SJCRH30 (cell line): ENCODE data around the gene PHF23. TPM values are rescaled to one million over a fixed set of nuclear protein-coding genes. Genes with fewer than 3 reads are reported as not detected.
A peak's percentile ranks its signal among the peaks of the same experiment; 100 is the strongest.

Experiments used
- DNase-seq, 2 experiments: peaks; one replicate each; pipeline ENCODE4 v3.0.0-alpha.2; 2015 to 2020
- H3K27ac ChIP-seq: fragments of 250-450 bp; sonication (Bioruptor Pico); 2 replicates; pipeline ENCODE4 v1.5.1; 2020; ENCODE audit warnings: mild to moderate bottlenecking, moderate library complexity
- H3K27me3 ChIP-seq: fragments of 250-450 bp; sonication (Bioruptor Pico); 2 replicates; pipeline ENCODE4 v1.5.1; 2020; ENCODE audit warnings: mild to moderate bottlenecking, moderate library complexity
- H3K36me3 ChIP-seq: fragments of 250-450 bp; sonication (Bioruptor Pico); 2 replicates; pipeline ENCODE4 v1.5.1; 2020; ENCODE audit warnings: mild to moderate bottlenecking, moderate library complexity
- H3K4me1 ChIP-seq: fragments of 250-450 bp; sonication (Bioruptor Pico); 2 replicates; pipeline ENCODE4 v1.5.1; 2020; ENCODE audit warnings: mild to moderate bottlenecking, moderate library complexity
- H3K4me3 ChIP-seq: fragments of 250-450 bp; sonication (Bioruptor Pico); 2 replicates; pipeline ENCODE4 v1.5.1; 2020; ENCODE audit warnings: mild to moderate bottlenecking, moderate library complexity
- H3K9me3 ChIP-seq: fragments of 250-450 bp; sonication (Bioruptor Pico); replicated peaks from 2 replicates; pipeline ENCODE4 v1.5.1; 2020; ENCODE audit warnings: mild to moderate bottlenecking, moderate library complexity
- total RNA-seq: library from RNA; depleted of rRNA; stranded (reverse); fragments of >200 nt; shearing (Covaris generic); gene quantifications from 2 replicates; pipeline ENCODE4 v1.2.3, GENCODE V29; 2014

The PHF23 gene
- total RNA-seq, 1 experiment from 2014 or later: 28.7 TPM

- no peak for DNase-seq
- H3K27me3 ChIP-seq: no peaks in the 10 kb centered on the region
- peaks cover 20% of the 10 kb centered on the region for H3K4me1 ChIP-seq
- H3K4me3 ChIP-seq: no peak overlapping the region
- H3K9me3 ChIP-seq: no peaks in the 10 kb centered on the region
- H3K27ac ChIP-seq: no peak overlapping the region
- H3K36me3 ChIP-seq: peaks cover 7% of the 10 kb centered on the region; the same call in 1 of the 2 replicates
Observed at GRCh38 chr17:7222093-7222971, 16.9 kb downstream of the PHF23 start.

DNA sequence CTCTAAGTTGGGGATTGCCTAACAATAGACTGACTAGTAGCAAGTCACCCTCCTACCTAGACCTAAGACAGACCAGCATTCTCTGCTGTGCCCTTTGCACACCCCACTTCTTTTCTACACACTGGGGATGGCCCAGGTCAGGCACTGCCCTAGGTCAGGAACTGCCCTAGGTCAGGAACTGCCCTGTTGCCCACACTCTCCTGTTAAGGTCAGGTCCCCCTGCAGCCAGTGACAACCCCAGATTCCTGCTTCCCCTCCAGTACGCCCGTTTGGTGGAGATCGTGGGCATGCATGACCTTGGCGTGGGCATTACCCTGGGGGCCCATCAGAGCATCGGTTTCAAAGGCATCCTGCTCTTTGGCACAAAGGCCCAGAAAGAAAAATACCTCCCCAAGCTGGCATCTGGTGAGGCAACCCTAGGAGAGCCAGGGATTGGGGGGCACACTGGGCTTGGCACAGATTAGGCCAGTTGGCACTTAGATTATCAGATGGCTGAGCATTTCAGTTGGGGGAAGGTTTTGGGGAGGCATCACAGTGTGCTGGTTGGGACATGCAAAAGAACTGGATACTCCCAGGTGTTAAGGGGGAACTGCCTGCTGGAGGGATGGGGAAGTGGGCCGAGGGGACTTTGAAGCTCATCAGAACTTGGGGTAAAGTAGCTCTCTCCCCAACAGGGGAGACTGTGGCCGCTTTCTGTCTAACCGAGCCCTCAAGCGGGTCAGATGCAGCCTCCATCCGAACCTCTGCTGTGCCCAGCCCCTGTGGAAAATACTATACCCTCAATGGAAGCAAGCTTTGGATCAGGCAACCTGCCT is 17.8 kb downstream of the PHF23 start:
- Histone ChIP-seq H3K9me3 (no peaks in the 10 kb centered on the region), H3K4me1 (peaks cover 21% of the 10 kb centered on the region), H3K36me3 (peaks cover 7% of the 10 kb centered on the region; the same call in 1 of the 2 replicates), H3K27me3 (no peaks in the 10 kb centered on the region), H3K27ac (no peak overlapping the region), H3K4me3 (no peak overlapping the region)
- no peak for DNase-seq

DNA sequence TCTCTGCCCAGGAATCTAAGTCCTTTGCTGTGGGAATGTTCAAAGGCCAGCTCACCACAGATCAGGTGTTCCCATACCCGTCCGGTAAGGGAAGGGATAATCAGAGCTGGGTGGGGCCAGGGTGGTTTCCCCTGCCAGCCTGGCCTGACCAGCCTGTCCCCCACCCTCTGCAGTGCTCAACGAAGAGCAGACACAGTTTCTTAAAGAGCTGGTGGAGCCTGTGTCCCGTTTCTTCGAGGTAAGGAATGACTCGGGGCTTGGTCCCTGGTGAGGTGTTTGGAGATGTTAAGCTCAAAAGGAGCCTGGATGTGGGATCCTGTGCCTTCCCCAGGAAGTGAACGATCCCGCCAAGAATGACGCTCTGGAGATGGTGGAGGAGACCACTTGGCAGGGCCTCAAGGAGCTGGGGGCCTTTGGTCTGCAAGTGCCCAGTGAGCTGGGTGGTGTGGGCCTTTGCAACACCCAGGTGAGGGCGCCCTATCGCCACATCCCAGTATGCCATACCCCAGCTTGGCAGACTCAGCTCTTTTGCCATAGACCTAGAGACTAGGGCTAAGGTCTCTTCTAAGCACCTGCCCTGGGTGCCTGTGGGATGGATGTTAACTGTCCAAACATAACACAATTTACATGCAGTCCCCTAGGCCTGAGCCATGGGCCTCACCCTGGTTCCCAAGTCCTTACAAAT is 18.5 kb downstream of the PHF23 start:
- Histone ChIP-seq H3K4me1 (peaks cover 28% of the 10 kb centered on the region), H3K27ac (peak overlapping the region; percentile 56; the same call in 1 of the 2 replicates), H3K27me3 (no peaks in the 10 kb centered on the region), H3K4me3 (peak overlapping the region; percentile 78), H3K9me3 (no peaks in the 10 kb centered on the region), H3K36me3 (peaks cover 7% of the 10 kb centered on the region; the same call in 1 of the 2 replicates)
- peak; percentile 40 to 52 for DNase-seq

GRCh38 chr17:7219812-7220592 is 19.3 kb downstream of the PHF23 start, which contains the start of the genes ACADVL and DLG4:
Gene ACADVL (plus strand): TSS chr17:7219938. CDS start chr17:7219985, 47 bp downstream.
Gene DLG4 (minus strand): TSS chr17:7219836.
- Histone ChIP-seq H3K4me3 (peak within 1 kb of the TSS; percentile 78), H3K36me3 (peaks cover 7% of the 10 kb centered on the region; the same call in 1 of the 2 replicates), H3K27me3 (no peaks in the 10 kb centered on the region), H3K27ac (peak within 1 kb of the TSS; percentile 56), H3K9me3 (no peaks in the 10 kb centered on the region), H3K4me1 (peaks cover 33% of the 10 kb centered on the region)
- DNase-seq: peak; percentile 82 to 86

- no peak for DNase-seq
- H3K27ac ChIP-seq: peak overlapping the region; percentile 56; the same call in 1 of the 2 replicates
- no peaks in the 10 kb centered on the region for H3K27me3 ChIP-seq
- no peaks in the 10 kb centered on the region for H3K9me3 ChIP-seq
- H3K36me3 ChIP-seq: peaks cover 7% of the 10 kb centered on the region; the same call in 1 of the 2 replicates
- peaks cover 33% of the 10 kb centered on the region for H3K4me1 ChIP-seq
- peak overlapping the region; percentile 78 for H3K4me3 ChIP-seq
Observed at GRCh38 chr17:7219229-7219811, 19.9 kb downstream of the PHF23 start.

- Histone ChIP-seq H3K27ac (no peak overlapping the region), H3K4me3 (peak overlapping the region; percentile 78), H3K36me3 (peaks cover 6% of the 10 kb centered on the region; the same call in 1 of the 2 replicates), H3K27me3 (no peaks in the 10 kb centered on the region), H3K4me1 (peaks cover 33% of the 10 kb centered on the region), H3K9me3 (no peaks in the 10 kb centered on the region)
- DNase-seq: peak; percentile 61 to 67
Observed at GRCh38 chr17:7218758-7219157, 20.5 kb downstream of the PHF23 start.

DNA sequence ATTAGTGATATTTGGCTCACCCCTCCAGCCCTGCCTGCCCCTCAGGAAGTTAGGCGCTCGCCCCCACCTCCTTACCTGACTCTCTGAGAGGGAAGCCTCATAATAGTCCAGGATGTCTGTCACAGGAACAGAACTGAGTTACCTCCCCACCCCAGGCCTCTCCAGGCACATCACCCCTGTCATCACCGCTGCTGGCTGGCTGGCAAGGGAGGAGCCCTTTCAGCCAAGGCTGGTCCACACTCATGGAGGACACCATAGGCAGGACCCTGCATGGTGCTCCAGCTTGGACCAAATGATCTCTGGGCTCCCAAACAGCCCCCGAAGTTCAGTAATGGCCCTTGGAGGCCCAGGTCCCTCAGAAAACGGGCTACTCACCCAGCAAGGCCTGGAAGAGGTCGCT is 21.1 kb downstream of the PHF23 start:
- Histone ChIP-seq H3K36me3 (no peaks in the 10 kb centered on the region), H3K4me3 (no peak overlapping the region), H3K27ac (no peak overlapping the region), H3K4me1 (peaks cover 33% of the 10 kb centered on the region), H3K9me3 (no peaks in the 10 kb centered on the region), H3K27me3 (no peaks in the 10 kb centered on the region)
- no peak for DNase-seq

DNA sequence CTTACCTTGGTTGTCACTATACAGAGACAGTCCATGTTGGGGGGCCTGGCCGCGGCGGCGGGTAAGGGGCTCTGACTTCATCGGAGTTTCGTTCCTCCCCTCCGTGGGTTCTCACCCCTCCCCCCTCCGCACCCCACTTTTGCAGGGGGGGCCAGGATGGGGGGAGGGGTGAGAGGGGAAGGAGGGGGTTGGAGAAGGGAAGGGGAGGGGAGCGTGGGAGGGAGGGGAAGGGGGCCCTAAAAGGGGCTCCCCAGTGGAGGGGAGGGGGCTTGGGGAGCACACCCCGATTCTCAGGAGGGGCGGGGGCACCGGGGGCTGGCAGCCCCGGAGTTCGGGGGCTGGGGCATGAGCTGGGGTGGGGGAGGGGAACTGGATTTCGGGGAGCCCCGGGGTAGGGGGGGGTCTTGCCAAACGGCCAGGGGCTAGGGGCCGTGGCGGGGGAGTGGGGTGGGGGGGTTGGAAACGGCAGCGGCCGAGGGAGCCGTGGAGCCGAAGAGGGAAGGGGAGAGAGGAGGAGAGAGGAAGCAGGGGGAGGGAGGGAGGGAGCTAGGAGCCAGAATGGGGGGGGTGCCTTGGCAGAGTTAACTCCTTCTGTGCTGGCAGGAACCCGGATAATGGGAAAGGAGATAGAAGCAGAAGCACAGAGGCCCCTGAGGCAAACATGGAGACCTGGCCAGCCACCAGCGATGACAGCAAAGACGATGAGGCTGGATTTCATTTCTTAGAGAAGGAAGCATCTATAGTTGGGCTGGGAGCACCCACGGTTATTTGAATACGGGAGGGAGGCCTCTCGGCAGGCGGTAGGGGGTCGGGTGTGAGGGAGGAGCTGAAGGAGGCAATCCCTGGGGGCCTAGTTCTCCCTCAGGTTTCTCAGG is 21.9 kb downstream of the PHF23 start:
- H3K4me1 ChIP-seq: peaks cover 33% of the 10 kb centered on the region
- no peaks in the 10 kb centered on the region for H3K27me3 ChIP-seq
- H3K4me3 ChIP-seq: peak overlapping the region; percentile 28
- no peaks in the 10 kb centered on the region for H3K9me3 ChIP-seq
- peak; percentile 53 to 72 for DNase-seq
- no peaks in the 10 kb centered on the region for H3K36me3 ChIP-seq
- no peak overlapping the region for H3K27ac ChIP-seq

DNA sequence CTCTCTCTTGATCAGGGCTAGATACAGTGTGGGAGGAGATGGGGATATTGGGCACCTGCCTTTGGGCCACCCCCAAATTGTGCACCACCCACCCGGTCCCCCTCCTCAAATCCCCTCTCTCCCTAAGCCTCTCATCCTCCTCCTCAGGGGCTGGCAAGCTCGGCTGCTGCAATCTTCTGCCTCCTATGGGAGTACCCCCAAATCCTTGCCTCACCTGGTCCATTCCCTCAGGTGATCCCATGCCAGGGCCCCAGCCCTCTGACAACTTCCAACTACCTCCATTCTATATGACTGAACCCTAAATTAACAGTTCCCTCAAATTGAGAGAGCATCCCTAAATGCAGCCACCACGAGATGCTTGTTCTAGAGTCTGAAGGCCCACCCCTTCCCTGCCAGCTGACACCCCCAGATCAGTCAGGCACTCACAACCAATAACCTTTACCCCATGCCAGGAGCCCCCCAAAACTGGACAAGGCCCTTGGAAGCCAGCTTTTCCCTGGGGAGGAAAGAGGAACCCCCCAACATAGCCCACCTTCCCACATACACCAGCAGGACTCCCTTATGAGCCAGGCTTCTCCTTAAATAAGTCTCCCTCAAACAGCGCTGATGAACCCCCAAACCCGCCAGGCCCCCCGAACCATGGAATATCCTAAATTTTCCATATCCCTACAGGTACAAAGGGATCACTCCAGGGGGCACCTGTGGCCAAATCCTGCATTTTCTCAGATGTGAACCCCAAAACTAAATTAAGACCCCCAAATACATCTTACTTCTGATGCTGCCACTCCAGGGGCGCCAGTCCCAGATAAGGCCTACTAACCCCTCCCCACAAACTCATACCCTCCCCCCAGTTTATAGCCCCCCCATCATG is 22.8 kb downstream of the PHF23 start:
- H3K4me3 ChIP-seq: no peak overlapping the region
- H3K9me3 ChIP-seq: no peaks in the 10 kb centered on the region
- DNase-seq: no peak
- H3K4me1 ChIP-seq: peaks cover 33% of the 10 kb centered on the region
- H3K27me3 ChIP-seq: no peaks in the 10 kb centered on the region
- no peaks in the 10 kb centered on the region for H3K36me3 ChIP-seq
- H3K27ac ChIP-seq: no peak overlapping the region

- Histone ChIP-seq H3K27ac (no peak overlapping the region; the same call in 1 of the 2 replicates), H3K36me3 (no peaks in the 10 kb centered on the region), H3K4me1 (peaks cover 33% of the 10 kb centered on the region), H3K27me3 (no peaks in the 10 kb centered on the region), H3K4me3 (no peak overlapping the region), H3K9me3 (no peaks in the 10 kb centered on the region)
- DNase-seq: no peak
Observed at GRCh38 chr17:7215652-7216180, 23.5 kb downstream of the PHF23 start.

DNA sequence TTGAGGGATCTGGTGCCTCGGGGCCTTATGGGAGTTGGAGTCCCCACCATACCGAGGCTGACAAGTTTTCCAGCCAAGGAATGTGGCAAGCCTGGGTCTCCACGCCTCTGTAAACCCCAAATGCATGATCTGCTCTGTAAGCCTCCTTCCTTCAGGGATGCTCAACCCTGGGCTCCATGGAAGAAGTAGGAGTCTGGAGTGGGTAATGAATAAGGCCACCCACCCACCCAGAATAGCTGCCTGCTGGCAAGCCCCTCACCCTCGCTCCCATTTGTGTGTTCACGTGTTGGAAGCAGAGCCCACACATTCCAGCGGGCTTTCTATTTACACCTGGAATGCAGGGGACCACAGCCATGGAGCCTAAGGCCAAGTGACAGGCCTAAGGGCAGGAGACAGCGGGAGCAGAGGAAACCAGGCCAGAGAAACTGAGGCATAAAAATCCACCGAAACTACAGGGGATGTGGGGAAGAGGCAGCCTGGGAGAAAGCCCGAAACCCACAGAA is 24.1 kb downstream of the PHF23 start:
- H3K4me3 ChIP-seq: no peak overlapping the region
- no peaks in the 10 kb centered on the region for H3K36me3 ChIP-seq
- H3K9me3 ChIP-seq: no peaks in the 10 kb centered on the region
- DNase-seq: no peak
- H3K27ac ChIP-seq: peak overlapping the region; percentile 17; the same call in 1 of the 2 replicates
- peaks cover 33% of the 10 kb centered on the region for H3K4me1 ChIP-seq
- no peaks in the 10 kb centered on the region for H3K27me3 ChIP-seq
